ENCODE data around the gene MYO1B.
A peak's percentile ranks its signal among the peaks of the same experiment; 100 is the strongest.

The MYO1B gene

DNA sequence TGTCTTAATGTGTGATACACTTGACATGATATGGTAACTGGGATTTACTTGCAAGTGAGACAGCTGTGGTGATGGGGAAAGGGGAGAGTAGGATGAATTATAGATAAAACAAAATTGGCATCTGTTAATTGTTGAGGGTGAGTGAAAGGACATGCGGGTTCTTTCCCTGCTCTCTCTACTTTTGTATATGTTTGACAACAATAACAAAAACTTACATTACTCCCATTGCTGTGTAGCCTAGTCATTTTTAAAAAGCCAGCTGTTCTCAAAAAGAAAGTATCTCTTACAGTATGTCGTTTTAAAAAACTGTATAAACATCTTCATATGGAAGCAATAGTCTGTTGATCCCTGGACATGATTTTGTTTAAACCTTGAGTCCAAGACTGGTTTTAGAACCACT is 117.6 kb downstream of the MYO1B start:
- TF ChIP-seq, protein P1, sequence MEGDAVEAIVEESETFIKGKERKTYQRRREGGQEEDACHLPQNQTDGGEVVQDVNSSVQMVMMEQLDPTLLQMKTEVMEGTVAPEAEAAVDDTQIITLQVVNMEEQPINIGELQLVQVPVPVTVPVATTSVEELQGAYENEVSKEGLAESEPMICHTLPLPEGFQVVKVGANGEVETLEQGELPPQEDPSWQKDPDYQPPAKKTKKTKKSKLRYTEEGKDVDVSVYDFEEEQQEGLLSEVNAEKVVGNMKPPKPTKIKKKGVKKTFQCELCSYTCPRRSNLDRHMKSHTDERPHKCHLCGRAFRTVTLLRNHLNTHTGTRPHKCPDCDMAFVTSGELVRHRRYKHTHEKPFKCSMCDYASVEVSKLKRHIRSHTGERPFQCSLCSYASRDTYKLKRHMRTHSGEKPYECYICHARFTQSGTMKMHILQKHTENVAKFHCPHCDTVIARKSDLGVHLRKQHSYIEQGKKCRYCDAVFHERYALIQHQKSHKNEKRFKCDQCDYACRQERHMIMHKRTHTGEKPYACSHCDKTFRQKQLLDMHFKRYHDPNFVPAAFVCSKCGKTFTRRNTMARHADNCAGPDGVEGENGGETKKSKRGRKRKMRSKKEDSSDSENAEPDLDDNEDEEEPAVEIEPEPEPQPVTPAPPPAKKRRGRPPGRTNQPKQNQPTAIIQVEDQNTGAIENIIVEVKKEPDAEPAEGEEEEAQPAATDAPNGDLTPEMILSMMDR (conservative IDR thresholded peaks at IDR 0.05; ENCODE audit: control insufficient read depth, insufficient read depth, low read depth, low read length): no peak

DNA sequence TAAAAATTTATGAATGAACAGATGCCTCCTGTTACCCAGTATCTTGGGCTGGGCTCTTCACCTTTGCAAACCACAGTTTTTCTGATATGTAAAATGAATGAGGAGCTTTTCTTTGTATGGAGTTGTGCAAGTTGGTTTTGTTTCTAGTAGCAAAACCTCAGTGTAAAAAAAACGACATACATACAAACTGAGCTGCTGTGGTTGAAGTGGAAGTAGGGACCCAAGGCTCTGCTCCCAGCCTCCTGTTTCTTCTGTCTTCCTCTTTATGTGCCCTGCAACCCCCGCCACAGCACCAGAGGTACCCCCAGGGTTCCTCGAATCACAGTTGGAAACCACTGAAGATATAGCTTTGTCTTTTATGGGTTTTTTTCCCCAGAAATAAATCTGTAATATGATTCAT is 118.1 kb downstream of the MYO1B start:
- H3K4me3 ChIP-seq (ENCODE audit: control insufficient read depth, low read depth, low read length): no peak overlapping the region
- TF ChIP-seq, protein P1 (conservative IDR thresholded peaks at IDR 0.05; ENCODE audit: control insufficient read depth, insufficient read depth, low read depth, low read length): no peak
- DNase-seq (ENCODE audit: low read depth): no peak

More for the DNA sequence above, 117.6 kb downstream of the MYO1B start:
- no peak for DNase-seq (ENCODE audit: low read depth)
- no peak overlapping the region for H3K4me3 ChIP-seq (ENCODE audit: control insufficient read depth, low read depth, low read length)

DNA sequence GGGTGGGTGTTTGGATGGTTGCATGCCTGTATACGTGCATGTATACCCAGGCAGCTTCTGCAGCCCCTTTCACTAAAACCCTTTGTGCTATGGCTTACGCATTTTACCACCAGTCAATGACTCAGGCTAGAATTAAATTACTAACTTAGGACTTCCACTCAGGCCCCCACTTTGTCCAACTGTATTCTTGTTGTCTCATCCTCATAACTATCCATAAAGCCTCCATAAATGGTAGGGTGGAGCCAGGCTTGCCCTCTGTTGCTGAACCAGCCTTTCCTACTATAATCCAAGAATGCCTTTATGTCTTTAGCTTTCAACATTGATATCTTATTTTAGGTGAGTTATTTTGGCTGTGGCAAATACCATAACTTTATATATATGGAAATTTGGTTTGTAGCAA is 119.9 kb downstream of the MYO1B start:
- TF ChIP-seq, protein P1 (conservative IDR thresholded peaks at IDR 0.05; ENCODE audit: control insufficient read depth, insufficient read depth, low read depth, low read length): no peak
- no peak overlapping the region for H3K4me3 ChIP-seq (ENCODE audit: control insufficient read depth, low read depth, low read length)
- DNase-seq (ENCODE audit: low read depth): no peak

DNA sequence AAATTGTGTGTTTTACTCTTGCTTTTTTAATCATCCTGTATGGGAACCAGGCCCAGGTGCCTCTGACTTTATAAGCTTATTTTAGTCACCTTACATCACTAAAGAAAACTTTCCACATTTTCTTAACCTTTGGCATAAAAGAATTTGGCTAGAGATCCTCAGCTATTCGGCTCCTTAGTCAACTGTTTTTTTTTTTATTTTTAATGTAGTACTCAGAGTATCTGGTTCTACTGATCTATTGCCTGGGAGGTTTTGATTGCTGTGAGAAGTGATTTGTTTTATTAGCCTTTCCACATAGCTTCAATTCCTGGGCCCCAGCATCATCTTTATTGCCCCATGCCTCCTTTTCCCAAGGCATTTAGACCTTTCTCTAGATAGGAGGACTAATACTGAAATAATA is 121.0 kb downstream of the MYO1B start:
- TF ChIP-seq, protein P1 (conservative IDR thresholded peaks at IDR 0.05; ENCODE audit: control insufficient read depth, insufficient read depth, low read depth, low read length): no peak
- H3K4me3 ChIP-seq (ENCODE audit: control insufficient read depth, low read depth, low read length): no peak overlapping the region
- DNase-seq (ENCODE audit: low read depth): peak; percentile 66

DNA sequence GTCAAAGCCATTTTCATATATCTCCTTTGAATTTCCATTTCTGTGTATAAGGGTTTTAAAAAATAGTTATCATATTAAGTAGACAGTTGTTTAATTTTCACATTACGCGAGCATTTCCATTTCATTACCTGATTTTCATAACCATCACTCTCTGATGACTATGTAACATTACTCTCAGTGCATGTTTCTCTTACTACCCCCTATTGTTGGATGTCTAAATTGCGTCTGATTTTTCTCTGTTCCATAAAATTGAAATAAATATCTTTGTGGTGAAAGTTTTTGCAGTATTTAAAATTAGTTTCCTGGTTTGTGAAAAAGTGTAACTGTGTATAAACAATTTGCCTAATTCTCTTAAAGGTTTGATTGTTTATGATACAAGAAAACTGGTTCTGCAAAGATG is 123.8 kb downstream of the MYO1B start:
- H3K4me3 ChIP-seq (ENCODE audit: control insufficient read depth, low read depth, low read length): no peak overlapping the region
- peak; percentile 34 for DNase-seq (ENCODE audit: low read depth)
- TF ChIP-seq, protein P1 (conservative IDR thresholded peaks at IDR 0.05; ENCODE audit: control insufficient read depth, insufficient read depth, low read depth, low read length): peak; percentile 60

DNA sequence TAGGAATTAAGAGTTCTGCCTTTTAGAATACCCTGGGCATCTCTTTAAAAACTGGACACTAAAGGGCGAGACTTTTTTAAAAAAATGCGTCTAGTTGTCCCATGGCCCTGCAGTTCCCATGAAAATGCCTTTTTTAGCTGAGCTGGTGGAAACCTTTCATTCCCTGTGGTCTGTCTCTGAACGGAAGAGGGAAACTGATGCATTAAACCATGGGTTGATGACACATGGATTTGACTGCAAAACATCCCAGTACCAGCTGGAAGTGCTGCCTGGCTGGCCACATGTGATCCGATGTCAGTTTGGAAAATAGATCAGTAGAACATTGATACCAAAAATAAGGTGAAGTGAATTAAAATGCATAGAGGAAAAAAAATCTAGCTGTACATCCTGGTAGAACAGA is 129.2 kb downstream of the MYO1B start:
- no peak overlapping the region for H3K4me3 ChIP-seq (ENCODE audit: control insufficient read depth, low read depth, low read length)
- TF ChIP-seq, protein P1 (conservative IDR thresholded peaks at IDR 0.05; ENCODE audit: control insufficient read depth, insufficient read depth, low read depth, low read length): no peak
- no peak for DNase-seq (ENCODE audit: low read depth)

DNA sequence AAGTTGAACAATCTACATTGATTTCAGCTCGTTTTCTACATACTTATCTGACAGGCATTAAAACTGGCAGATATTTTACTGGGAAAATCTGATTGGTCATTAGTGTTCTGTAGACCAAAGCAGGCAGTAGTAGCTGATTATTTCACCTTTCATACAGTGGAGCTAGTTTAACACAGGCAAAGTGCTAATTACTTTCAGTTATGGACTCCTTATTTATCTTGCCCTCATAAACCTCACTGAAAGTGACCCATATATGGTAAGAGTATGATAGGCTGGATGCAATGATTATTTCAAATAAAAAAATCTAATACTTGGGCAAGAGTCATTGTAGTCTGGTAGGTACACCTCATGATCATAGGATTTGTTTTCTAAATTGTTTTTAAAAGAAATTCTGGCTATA is 129.7 kb downstream of the MYO1B start:
- TF ChIP-seq, protein P1 (conservative IDR thresholded peaks at IDR 0.05; ENCODE audit: control insufficient read depth, insufficient read depth, low read depth, low read length): no peak
- DNase-seq (ENCODE audit: low read depth): no peak
- H3K4me3 ChIP-seq (ENCODE audit: control insufficient read depth, low read depth, low read length): no peak overlapping the region
